Left forelimb (tissue), 1 donor: Measurements from ENCODE around the gene UCP2.

ENCODE experiments used
- DNase-seq: peaks from one replicate; pipeline ENCODE4 v3.0.0-alpha.2; 2018; ENCODE audit warnings: low spot score

Gene UCP2

GRCh38 chr11:73971175-73971719 lies 11.4 kb downstream of the UCP2 start:
- DNase-seq = no peak

- no peak for DNase-seq
Observed at GRCh38 chr11:73969991-73970800, 12.4 kb downstream of the UCP2 start.

GRCh38 chr11:73969091-73969490 lies 13.6 kb downstream of the UCP2 start:
- no peak for DNase-seq

DNA sequence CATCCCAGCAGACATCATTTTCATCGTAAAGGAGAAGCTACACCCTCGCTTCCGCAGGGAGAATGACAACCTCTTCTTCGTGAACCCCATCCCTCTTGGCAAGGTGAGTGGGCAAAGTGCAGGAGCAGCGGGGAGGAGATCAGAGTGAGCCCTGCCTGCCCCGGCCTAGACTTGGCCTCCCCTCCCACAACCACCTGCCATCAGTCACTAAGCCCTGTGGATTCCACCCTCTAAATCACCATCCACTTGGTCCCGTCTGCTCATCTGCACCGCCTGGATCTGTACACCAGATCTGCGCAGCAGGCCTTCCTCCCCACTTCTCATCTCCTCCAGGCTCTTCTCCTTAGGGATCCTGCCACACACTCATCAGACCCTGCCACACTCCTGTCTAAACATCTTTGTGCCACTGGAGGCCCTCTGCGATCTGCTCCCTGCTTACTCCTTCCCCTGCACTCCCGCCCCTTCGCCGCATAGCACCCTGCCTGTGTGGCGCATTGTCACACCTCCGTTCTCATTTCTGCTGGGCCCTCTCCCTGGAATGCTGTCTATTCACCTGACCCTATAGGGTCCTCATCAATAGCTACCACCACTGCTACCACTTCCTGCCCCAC lies 14.2 kb downstream of the UCP2 start:
- no peak for DNase-seq

DNA sequence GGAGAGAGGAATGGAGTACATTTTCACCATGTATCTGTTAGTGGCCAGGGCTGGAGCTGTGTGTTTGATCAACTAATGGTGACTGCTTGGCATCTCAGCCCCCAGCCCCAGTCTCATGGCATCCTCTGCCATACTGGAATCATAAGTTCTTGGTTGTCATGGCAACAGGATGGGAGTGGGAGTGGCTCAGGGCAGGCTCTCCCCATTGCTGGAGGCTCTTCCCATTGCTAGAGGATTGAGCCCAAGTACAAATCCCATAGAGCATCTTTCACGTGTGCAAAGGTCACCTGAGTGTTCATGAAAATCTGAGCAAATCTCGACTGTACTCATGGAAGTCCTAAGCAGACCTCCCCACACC lies 16.9 kb downstream of the UCP2 start:
- no peak for DNase-seq

DNA sequence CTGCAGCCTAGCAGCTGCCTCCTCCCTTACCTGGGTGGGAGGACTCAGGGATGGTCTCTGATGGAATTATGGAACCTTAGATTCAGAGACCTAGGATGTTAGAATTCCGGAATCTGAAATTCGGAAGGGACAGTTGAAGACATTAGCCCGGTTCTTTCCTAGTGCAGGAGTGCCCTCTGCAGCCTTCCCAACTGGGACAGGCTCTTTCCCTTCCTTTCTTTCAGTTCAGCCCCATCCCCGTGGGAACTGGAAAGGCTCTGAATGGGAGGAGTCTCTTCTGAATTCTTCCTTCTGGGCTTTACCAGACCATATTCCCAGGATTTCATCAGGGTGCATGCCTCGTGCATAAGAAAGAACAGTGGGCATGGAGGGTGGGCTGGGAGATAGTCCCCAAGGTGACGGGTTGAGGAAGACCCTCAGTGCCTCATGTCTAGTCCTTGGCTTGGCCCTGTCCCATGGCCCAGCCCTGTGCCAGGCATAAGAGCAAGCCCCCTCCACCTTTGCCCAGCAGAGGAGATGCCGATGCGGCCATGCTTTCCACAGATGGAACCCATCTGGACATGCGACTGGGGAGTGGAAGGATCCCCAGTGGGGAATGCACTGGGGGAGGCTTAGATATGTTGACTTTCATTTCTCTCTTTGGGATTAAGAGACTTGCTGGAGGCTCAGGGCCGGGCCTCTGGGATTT lies 17.4 kb downstream of the UCP2 start:
- DNase-seq = no peak

- no peak for DNase-seq
Observed at GRCh38 chr11:73963861-73964260, 18.8 kb downstream of the UCP2 start.

DNA sequence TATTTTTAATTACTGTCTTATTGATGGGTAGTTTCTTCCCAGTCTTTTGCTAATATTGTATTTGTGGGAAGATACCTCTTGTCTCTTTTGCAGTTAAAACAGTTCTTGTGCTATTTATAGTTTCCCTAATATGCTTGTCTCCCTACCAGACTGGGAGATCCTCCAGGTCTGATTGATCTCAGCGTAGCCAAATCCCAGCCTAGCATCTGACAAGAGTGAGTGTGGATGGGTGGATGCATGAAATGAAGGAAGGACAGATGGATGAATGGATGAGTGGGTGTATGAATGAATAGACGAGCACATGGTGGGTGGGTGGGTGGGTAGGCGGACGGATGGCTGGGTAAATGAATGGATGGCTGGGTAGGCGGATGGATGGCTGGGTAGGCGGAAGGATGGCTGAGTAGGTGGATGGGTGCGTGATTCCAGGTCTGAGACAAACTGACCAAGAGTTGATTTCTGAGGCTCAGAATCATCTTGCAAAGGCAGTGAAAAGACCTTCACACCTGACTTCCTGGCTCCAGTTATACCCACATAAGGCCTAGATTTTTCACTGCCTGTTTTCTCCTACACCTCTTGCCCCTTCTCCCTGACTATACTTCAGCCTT lies 20.4 kb downstream of the UCP2 start:
- DNase-seq = no peak

GRCh38 chr11:73961321-73961720 lies 21.3 kb downstream of the UCP2 start:
- no peak for DNase-seq

GRCh38 chr11:73958521-73959141 lies 24.0 kb downstream of the UCP2 start:
- DNase-seq = no peak

- DNase-seq = peak; percentile 59
Observed at GRCh38 chr11:73957654-73958361, 24.8 kb downstream of the UCP2 start.

DNA sequence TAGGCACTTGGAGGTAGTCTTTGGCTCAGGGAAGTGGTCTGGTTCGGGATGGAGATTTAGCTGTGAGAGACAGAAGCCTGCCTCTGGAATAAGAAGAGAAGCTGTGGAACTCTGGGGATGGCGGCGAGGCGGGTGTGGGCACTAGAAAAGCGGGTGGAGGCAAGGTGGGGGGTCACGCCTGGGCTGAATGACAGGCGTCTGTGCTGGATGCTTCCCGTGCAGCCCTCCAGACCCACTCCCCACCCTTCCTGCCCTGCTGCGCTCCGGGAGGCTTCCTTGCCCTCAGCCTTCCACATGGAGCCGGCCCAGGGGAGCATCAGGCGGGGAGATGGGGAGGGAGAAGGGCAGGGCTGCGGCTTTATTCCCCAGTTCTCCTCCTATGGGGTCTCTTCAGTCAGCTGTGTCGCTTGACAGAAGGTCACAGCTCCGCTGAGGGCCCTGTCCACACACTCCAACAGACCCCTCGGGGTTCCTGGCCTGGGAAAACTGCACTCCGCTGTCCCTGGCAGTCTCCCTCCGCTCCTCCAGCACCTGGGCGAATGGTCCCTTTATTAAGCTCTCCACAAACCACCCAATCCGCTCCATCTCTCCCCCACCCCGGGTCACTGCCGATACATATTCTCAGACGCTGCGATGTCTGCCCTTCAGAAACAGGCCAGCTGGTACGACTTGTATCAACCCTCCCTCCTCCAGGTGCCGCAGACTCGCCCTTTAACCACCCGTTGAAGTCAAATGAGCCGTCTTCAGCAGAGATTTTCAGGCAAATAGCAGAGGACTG lies 25.6 kb downstream of the UCP2 start:
- DNase-seq = no peak

- DNase-seq = no peak
Observed at GRCh38 chr11:73951797-73952196, 30.8 kb downstream of the UCP2 start.

DNA sequence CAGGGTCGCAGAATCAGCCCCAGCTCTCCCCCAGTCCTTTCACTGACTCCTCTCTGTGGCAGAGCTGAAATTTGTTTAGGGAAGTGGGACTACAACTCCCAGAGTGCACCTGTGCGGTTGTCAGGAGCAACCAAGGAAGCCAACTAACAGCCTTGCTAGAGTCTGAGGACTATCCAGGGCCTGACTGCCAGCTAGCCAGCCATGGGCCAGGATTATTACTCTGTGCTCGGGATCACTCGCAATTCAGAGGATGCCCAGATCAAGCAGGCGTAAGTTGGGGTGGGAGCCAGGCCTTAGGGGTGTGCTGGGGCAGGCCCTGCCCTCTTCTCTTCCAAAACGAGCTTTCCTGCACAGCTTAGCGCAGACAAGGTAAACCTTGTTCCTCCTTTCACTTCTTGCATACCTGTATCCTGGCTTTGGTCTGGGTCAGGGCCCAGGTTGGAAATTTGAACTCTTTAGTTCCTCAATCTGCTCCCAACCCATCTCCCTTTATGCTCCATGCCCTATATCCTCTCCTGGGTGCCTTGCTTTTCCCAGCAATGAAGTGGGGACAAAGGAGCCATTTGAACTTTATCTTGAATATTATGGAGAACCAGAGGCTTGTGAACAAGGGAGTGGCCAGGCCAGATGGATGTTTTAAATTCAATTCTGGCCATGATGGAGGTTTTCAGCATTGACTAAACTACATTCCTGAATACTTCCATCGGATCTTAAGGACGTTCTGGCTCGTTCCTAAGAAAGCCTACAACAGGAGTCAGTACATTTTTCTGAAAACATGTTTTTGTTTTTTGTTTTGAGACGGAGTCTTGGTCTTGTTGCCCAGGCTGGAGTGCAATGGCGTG lies 31.6 kb downstream of the UCP2 start, which contains the start of gene DNAJB13:
DNAJB13 (plus strand) TSS at position 158 of the 842 bp plus-strand sequence; CDS start at position 202, 44 bp downstream.
- no peak for DNase-seq

DNA sequence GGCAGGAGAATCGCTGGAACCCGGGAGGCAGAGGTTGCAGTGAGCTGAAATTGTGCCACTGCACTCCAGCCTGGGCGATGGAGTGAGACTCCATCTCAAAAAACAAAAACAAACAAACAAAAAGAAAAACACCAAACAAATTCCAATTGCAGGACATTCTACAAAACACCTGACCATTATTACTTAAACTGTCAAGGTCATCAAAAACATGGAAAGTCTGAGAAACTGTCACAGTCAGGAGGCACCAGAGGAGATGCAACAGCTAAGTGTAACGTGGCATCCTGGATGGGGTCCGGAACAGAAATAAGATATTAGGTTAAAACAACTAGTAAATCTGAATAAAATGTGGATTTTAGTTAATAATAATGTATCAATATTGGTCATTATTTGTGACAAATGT lies 32.7 kb downstream of the UCP2 start:
- DNase-seq = no peak

- no peak for DNase-seq
Observed at GRCh38 chr11:73949246-73949645, 33.4 kb downstream of the UCP2 start.

- no peak for DNase-seq
Observed at GRCh38 chr11:73946798-73947458, 35.7 kb downstream of the UCP2 start.

DNA sequence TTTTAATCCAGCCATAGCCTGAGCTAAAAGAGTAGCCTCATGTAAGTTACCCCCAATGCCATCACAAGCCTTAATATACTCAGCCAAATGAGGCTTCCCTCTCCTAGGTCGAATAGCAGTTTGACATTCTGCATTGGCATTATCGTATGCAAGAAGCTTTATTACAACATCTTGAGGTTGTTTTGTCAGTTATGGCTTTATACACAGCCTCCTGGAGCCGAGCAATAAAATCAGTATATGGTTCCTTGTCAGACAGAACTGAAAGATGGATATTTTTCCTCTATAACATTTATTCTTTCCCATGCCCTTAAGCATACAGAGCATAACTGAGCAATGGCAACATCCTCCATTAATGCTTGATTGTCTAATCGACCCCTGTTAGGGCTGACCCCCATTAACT lies 37.2 kb downstream of the UCP2 start:
- DNase-seq = no peak

- DNase-seq = no peak
Observed at GRCh38 chr11:73944901-73945300, 37.7 kb downstream of the UCP2 start.
